NCI-H446 (cell line): ENCODE results near the gene PDE4C.

Source experiments
- DNase-seq, 2 experiments: peaks; one replicate each; lab custom pipeline; 2025; lab: John Stamatoyannopoulos, UW

The PDE4C gene

DNA sequence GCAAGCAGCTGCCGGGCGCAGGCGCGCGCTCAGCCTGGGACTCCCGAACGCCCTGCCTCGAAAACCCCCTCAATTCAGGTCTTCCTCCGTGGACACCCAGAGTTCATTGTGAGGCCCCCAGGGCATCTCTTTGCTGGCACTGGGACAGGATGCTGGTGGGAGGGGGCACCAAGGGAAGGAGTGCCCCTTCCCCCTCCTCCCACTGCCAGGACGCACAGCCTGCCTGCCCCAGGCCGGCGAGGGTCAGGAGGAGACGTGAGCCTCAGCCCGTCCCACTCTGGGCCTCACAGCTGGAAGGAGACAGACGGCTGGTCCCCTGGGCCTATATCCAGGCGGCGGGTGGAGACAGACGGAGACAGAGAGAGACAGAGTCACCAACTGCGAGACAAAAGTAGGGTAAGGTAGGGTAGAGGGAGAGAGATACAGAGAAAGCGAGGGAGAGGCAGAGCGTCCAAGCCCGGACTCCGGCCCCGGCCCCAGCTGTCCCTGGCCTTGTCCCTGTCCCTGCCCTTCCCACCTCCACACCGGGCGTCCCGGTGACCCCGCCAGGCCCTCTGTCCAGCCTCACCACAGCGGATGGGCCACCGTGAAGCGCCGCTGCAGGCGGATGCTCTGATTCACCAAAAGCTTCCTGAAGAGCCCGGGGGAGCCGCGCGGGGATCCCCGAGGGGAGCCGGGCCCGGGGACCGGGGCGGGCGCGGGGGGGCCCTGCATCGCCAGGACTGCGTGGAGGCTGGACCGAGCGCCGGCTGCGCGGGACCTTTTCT is at the start of gene PDE4C:
PDE4C (minus strand) TSS at position 737 of the 767 bp plus-strand sequence; CDS start at position 714, 23 bp downstream.
- DNase-seq: no peak

DNA sequence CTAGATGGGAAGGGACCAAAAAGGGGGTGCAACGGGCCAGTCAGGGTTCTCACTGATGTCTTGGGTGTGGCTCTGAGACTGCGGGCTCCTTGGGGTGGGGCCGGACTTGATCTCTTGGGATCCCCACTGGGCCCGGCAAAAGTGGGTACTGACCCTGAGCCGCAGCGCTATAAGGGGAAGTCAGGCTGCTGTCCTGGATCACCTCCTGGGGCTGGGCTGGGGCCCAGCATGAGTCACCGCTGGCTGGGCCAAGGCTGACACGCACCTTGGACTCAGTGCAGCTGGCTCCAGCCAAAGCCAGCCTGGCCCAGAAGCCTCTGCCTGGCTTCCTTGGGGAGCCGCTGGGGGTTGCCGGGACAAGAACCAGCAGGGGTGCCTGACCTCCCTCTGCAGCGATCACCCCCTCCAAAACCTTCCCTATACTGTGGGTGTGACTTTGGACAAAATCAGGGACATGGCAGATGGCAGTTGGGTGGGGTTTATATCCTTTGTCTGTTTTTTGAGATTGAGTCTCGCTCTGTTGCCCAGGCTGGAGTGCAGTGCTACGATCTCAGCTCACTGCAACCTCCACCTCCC is 48.6 kb upstream of the PDE4C start:
- peak; percentile 82 to 93 for DNase-seq

DNA sequence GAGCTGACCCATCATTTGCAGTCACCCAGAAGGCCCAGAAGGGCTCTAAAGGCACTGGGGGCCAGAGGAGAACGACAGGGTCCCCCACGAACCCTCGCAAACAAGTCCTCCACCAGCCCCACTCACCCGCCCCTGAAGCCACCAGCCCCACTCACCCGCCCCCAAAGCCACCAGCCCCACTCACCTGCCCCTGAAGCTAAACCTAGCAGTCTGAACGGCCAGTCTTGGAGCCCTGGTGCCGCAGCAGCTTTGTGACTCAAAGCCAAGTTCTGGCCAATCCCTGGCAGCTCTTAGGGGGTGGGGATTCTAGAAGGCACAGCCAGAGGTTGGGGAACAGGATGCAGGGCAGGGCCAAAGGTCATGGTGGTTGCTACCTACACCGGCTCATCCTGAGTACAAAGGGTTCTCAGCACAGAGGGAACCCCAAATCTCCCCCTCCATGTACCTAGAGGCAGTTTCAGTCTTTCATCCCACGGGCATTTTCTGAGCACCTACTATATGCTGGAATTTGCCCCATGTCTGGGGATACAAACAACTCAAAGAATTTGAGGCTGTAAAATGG is 48.1 kb upstream of the PDE4C start, which contains the start of gene IQCN:
IQCN (minus strand) TSS at position 234 of the 562 bp plus-strand sequence. CDS start 4,974 bp downstream, outside the sequence.
- DNase-seq: no peak

DNA sequence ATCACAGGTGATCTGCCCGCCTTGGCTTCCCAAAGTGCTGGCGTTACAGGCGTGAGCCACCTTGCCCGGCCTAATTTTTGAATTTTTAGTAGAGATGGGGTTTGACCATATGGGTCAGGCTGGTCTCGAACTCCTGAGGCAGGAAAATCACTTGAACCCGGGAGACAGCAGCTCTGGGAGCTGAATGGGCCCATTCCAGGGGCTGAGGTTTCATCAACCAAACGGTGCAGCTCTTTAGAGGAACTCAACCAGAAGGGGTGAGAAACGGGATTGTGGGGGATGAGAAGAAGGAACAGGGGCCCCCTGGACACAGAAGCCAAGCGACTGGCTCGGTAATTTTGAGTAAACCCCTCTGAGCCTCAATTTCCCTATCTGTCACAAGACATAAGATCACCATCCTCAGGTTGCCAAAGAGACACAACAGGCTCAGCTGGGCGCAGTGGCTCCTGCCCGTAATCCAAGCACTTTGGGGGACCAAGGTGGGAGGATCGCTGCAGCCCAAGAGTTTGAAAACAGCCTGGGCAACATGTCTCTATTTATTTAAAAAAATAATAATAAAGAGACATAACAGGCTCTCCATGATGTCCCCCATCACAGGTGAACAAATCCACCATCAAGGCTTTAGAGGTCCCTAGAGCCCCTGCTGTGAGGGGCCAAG is 47.5 kb upstream of the PDE4C start:
- no peak for DNase-seq

DNA sequence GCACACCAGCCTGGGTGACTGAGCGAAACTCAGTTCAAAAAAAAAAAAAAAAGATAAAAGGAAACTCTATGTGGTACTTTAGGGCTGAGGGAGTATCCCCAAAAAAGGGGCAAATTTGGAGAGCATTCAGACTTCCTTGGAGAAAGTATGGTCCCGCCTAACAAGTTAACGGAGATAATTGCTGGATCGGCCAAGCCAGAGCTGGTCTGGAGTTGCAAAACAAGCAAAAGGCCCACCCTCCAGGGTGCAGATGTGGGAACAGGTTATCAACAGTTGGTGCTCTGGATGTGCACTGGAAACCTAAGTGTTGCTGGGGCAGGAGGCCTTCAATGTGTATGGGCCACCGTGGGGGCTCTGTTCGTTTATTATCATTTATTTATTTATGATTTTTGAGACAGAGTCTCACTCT is 45.2 kb upstream of the PDE4C start:
- no peak for DNase-seq

DNA sequence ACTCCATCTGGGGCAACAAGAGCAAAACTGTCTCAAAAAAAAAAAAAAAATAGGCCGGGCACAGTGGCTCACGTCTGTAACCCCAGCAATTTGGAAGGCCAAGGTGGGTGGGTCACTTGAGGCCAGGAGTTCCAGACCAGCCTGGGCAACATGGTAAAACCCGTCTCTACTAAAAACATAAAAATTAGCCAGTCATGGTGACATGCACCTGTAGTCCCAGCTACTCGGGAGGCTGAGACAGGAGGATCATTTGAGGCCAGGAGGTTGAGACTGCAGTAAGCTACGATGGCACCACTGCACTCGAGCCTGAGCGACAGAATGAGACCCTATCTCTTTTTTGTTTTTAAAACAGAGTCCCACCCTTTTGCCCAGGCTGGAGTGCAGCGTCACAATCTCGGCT is 44.1 kb upstream of the PDE4C start:
- no peak for DNase-seq

DNA sequence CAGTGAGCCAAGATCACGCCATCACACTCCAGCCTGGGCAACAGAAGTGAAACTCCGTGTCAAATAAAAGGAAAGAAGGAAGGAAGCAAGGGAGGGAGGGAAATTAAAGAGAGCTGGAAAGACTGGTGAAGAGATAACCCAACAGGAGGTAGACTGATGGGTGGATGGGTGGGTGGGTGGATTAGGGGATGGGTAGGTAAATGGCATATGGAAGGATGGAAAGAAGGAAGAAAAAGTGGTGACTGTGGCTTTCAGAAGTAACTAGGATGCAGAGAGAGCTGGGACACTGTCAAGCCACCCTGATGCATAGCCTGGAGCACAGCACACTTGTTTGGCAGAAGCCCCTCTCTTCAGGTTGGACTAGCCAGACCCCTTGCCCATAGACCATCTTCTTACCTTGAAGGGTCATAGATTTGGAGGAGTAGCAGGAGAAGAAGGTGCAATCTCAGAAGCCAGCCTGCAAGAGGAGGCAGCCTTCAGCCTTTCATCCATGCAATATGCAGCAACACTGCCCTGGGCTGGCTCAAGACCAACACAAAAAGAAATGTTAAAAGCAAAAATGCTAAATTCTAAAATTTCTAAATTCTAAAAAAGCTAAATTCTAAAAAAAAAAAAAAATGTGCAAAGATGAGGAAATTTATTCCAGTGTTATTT is 43.0 kb upstream of the PDE4C start:
- no peak for DNase-seq

DNA sequence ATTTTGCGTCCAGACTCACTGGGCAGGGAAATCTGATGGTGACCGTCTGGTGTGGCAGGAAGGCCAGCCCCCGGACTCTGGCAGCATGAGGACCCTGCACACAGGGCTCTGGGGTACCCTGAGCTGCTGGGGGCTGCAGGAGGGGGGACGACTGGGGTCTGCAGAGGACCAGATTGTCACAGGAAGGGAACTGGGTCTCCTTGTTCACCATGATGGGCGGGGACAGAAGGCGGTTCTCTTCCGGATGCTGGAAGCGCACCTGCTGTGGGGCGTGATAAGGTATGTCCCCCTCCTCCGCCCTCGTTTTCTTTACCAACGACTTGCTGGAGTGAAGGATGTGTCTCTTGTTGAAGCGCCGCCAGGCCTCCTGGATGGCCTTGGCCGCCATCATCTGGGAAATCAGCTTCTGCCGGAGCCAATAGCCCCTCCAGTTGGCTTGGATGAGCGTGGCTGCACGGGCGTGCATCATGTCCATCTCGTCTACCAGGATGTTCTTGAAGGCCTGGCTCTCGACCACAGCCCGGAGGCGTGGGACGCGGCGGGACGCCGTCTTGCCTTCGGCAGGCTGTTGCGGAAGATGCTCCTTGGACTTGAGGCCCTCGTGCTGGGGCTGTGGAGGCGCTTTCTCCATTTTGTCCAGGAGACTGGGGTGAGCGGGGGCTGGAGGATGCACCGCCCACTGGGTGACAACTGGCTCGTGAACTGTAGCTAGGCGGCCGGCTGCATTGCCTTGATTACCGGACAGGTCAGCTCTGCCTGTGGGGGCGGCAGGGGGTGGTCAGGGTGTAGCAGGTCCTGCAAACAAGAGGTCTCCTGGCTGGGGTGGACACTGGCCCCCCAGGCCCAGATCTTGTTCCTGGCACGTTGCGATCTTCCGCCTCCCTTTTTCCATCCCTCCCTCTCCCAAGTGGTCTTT is 40.8 kb upstream of the PDE4C start:
- no peak for DNase-seq

DNA sequence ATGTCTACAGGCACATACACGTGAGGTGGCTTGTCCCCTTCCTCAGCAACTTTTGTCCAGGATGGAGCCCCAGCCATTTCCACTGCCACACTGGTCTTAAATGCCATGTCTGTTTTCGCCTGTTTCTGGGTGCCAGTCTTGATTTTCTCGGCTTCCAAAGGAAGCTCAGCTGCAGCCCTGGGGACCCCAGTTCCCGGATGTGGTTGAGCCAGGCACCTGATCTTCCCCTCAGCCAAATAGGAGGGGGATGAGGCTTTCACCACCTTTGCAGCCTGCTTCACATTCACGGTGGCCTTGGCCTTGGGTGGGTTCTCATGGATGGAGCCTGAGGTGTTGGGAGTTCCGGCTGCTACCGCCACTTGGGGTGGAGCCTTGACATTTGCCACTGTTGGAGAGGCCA is 39.3 kb upstream of the PDE4C start:
- DNase-seq: no peak

DNA sequence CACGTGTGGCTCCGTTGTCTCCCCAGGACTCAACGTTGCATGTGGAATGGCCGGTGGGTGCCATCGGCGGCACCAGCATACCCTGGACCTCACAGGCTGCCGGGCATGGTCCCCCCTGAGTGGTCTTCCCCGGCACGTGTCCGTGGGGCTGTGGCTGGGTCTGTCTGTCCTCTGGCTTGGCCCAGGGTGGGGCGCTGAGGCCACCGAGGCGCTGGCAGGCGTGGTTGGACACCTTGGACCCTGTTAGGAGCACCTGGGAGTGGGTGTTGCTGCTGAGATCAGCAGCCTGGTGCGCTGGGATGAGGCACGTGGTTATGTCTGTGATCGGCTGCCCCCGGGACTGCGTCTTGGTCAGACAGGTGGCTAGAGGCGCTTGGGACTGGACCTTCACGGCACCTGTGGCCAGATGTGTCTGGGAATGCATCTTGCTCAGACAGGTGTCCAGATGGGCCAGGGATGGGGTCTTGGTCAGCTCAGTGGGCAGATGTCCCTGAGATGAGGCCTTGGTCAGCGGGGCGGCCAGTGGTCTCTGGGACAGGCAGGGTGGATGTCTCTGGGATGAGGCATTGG is 38.8 kb upstream of the PDE4C start:
- DNase-seq: no peak

DNA sequence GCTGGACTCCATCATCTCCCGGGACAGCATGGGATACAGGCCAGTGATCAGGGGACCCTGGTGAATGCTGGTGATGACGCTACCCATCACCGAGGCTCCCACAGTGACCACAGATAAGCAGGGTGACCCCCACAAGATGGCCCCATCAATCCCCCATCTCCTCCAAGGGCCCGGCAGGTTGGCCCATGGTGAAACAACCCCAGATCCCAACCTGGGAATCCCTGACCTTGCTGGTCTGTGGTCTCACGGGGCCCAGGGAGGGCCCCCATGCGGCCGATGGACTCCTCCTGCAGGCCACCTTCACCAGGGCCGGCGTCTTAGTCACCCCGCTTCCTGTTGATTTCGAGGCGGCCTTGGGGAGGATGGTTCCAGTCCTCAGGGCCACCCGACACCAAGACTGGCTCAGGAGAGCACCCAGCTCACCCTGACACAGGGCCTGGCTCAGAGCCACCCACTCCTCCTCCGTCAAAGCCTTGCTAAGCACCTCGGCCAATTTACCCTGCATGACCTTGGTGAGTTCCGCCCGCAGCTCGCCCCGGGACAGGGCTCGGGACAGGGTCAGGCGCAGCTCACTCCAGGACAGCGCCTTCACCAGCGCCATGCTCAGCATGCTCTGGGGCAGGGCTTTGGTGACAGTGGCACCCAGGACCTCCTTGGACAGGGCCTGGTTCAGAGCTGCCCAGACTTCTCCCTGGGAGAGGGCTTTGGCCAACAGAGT is 38.1 kb upstream of the PDE4C start:
- DNase-seq: no peak

DNA sequence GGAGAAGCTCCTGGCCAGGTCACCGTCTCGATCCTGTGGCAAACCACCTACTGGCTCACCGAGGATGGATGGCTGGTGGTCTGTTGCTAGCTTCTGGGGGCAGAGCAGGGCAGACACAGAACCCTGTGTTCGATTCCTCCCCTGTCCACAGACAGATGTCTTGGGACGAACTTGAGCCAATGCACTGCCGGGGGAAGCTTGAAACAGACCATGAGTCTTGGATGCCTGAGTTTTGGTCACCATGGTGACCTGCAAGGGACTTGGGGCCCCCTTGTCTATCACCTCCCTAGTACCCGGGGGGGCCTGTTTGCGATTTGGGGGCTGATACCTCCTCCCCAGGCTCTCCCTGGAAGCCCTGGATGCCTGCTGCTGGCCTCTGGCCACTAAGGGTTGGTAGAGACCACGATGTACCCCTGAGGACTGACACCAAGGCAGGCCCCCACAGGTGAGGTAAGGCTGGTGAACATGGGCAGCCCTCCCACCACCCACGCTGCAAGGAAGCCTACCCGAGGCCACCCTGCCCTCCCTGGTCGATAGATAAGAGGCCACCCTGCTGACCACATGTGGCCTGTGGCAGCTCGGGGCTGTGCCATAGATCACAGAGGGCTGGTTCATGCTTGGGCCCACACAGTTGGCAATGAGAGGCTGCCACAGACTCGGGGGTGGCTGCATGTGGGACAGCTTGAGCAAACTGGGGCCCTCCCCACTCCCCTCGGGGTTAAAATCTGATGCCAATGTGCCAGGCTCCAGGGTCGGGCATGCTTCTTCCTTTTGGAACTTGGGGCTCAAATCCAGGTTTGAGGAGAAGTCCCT is 37.3 kb upstream of the PDE4C start:
- DNase-seq: no peak

DNA sequence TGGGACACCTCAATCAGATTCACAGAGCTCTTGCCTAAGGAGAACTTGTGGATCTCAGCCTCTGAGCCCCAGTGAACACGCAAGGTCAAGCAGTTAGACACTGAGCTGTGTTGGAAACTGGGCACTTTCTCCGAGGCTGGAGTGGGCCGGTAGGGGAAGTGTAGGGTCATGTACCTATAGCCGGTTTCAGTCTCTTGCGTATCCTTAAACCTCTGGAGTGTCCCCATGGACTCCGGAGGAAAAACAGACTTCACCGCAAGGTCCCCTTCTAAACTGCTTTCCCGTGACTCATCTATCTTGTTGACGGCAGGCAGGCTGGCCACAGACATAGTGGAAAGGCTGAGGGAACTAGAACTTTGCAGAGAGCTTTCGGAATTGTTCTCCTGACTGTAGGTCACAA is 36.7 kb upstream of the PDE4C start:
- no peak for DNase-seq

DNA sequence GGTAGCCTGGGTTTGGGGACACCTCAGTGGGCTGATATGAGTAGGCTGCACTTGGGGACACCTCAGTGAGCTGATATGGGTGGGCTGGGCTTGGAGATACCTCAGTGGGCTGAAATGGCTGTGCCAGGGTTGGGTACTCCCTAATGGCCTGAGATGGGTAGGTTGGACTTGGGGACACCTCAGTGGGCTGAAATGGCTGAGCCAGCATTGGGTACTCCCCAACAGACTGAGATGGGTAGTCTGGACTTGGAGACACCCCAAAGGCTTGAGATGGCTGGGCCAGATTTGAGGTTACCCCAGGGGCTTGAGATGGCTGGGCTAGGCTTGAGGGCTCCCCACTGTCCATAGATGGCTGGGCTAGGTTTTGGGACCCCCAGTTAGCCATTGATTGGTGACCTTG is 35.9 kb upstream of the PDE4C start:
- DNase-seq: no peak

DNA sequence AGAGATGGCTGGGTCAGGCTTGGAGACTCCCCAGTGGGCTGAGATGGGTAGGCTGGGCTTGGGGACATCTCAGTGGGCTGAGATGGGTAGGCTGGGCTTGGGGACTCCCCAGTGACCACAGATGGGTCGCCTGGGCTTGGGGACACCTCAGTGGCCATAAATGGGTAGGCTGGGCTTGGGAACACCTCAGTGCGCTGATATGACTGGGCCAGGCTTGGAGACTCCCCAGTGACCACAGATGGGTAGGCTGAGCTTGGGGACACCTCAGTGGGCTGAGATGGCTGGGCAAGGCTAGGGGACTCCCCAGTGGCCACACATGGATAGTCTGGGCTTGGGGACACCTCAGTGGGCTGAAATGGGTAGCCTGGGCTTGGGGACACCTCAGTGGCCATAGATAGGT is 35.2 kb upstream of the PDE4C start:
- no peak for DNase-seq

DNA sequence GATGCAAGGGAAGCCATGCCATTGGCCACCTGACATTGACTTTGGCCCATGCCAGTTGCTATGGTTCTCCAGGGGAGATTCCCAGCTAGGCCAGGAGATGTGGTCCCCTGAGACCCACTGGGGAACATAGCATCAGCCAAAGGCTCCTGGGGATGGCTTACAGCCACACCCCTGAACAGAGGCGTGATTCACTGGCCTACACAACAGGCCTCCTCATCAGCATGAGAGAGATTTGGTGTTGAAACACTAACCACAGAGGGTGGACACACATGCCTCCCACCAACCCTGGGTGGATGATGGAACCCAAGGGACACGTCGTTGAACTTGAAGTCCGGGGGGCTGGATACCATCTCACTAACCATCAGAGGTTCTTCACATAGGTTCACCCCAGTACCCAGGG is 33.7 kb upstream of the PDE4C start:
- DNase-seq: no peak

DNA sequence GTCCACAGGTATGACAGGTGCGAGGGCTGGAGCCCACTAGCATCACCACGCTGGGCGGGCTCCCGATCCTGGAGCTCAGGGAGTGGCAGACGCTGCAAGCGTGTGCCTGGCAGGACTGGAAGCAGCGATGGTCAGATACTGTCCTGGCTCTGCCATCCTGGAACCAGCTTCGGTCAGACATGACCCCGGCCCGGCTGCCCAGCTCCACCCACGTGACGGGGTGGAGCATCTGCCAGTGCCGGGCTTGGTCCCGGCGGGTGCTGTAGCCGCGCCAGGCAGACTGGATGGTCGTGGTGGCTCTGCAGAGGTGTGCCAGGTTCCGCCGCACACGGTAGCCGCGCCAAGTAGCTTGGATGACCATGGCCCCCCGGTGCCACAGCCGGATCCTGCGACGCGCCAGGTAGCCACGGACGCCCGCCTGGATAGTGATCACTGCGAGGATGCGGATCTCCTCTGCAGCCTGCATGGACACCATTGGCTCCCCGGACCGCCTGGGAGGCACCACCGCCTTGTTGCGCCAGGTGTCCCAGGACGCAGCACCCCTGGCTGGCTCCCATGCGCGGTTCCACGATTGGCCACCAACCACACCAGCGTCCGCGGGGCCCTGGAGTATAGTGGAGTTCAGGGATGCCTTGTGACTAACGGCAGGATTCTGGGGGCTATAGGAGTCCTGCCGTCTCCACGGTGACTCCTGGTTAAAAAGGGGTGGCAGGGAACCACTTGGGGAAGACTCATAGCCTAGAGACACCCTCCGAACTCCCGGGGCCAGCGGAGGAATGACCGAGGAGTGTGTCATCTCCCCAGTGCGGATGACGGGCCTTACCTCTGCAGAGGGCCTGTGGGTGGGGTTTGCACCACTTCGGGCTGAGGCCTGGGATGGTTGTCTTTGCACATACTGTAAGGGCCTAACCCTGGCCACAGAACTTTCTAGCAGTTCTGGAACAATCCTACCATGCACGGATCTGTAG is 31.5 kb upstream of the PDE4C start:
- DNase-seq: no peak
